Ovary (tissue), 9 donors: Measurements from ENCODE around the gene SLC2A6. TPM values are rescaled to one million over a fixed set of nuclear protein-coding genes. Genes with fewer than 3 reads are reported as not detected.

Source experiments
- DNase-seq, 5 donors: peaks; one replicate each; pipeline ENCODE4 v3.0.0-alpha.2; 2019 to 2020
- H3K27ac ChIP-seq, 2 donors: fragments of 200-600 bp; one replicate each; pipeline versions ENCODE4 v1.5.1 to v1.8.0; 2019 to 2022
- H3K27me3 ChIP-seq: fragments of 200-600 bp; one replicate; pipeline ENCODE4 v1.8.0; 2022
- H3K36me3 ChIP-seq: fragments of 200-600 bp; sonication (generic); one replicate; pipeline ENCODE4 v1.5.1; 2019
- H3K4me1 ChIP-seq: one replicate; pipeline ENCODE4 v1.8.1; 2013; ENCODE audit warnings: mild to moderate bottlenecking, moderate library complexity; ENCODE audit not compliant: insufficient read depth
- H3K4me3 ChIP-seq: fragments of 200-600 bp; sonication (generic); one replicate; pipeline ENCODE4 v1.5.1; 2017
- H3K9me3 ChIP-seq, 2 donors: fragments of 200-600 bp in 1 of 2; sonication (generic) in 1 of 2; one replicate each; pipeline versions ENCODE4 v1.5.1 to v1.8.1; 2013 to 2019; ENCODE audit warnings: mild to moderate bottlenecking in 1 of 2, moderate library complexity in 1 of 2
- EP300 ChIP-seq: sonication (generic); formaldehyde crosslinking; IDR thresholded peaks from one replicate; pipeline ENCODE4 v1.6.1; 2017; ENCODE audit warnings: antibody characterized with exemption
- POLR2A ChIP-seq: fragments of 450-650 bp; IDR thresholded peaks from one replicate; pipeline ENCODE4 v1.6.1; 2017; ENCODE audit warnings: antibody characterized with exemption, mild to moderate bottlenecking, moderate library complexity
- whole genome bisulfite sequencing, 3 donors: extraction: QIAGEN DNeasy Blood & Tissue Kit in 1 of 3; methylation state at CpG; one replicate each; pipeline versions ENCODE4 v1.1.5 to v1.1.7; 2013 to 2017; 5-methylcytosine and 5-hydroxymethylcytosine counted together
- intact Hi-C, 4 donors: fragments of 100-400 bp; cut with DNase I; formaldehyde crosslinking; loops; one replicate each; pipeline versions ENCODE4 v1.11.0 to v1.15.1; 2022 to 2023
- polyA plus RNA-seq, 2 donors: library from polyadenylated mRNA; stranded (reverse); fragments of 200-250 nt in 1 of 2; fragments of 350-450 nt in 1 of 2; fragmentation: Illumina TruSeq in 1 of 2; extraction: RNeasy Lipid Tissue Mini Kit (QIAGEN cat#74804) in 1 of 2; gene quantifications; one replicate each; pipeline ENCODE4 v1.2.3, GENCODE V29; 2013 to 2014
- total RNA-seq, 7 donors: library from RNA; depleted of rRNA in 2 of 7; stranded (reverse); fragments of >200 nt in 2 of 7; fragmentation: NEBNext Ultra II Directional in 3 of 7; extraction: Animal tissue kit (Norgen Biotek cat#: 25700) in 3 of 7; gene quantifications; one replicate each; pipeline versions ENCODE4 v1.1.0 to v1.2.4, GENCODE V29; 2016 to 2023
- TF ChIP-seq, protein P1 (sequence below), 3 donors: fragments of 450-650 bp in 2 of 3; fragments of 200-600 bp in 1 of 3; IDR thresholded peaks; one replicate each; pipeline versions ENCODE4 v1.5.1 to v1.8.0; 2016 to 2022; ENCODE audit warnings: antibody characterized with exemption in 3 of 3, mild to moderate bottlenecking in 1 of 3
- donor health status: DM: no; HTN: no; CAD: no; lungs with moderate emphysema.
- donor health status: DM: no; HTN: no; CAD: no.
- donor health status: Bipolar disorder and iron deficiency.
- donor health status: DM: yes; HTN: yes; CAD: no.
- donor health status: DM: no; HTN: no; CAD: no.
- donor health status: DM: yes; HTN: yes; CAD: no.

The SLC2A6 gene
- total and polyA plus RNA-seq, 9 donors: 0.37 to 7.4 (median 0.94) TPM

DNA sequence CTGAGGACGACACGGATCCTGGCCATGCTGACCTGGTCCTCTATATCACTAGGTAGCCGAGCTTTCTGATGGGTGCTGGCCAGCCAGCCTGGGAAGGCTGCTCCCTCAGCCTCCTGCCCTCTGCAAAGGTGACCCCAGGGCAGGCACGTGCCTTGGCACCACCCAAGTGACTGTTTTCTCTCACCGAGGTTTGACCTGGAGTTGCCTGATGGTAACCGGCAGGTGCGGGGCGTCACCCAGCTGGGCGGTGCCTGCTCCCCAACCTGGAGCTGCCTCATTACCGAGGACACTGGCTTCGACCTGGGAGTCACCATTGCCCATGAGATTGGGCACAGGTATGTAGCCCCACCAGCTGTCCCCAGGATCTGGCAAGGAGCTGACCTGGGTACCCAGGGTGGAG lies 52.9 kb downstream of the SLC2A6 start:
- H3K27me3 ChIP-seq: no peaks in the 10 kb centered on the region
- intact Hi-C loops: no loop called here
- TF ChIP-seq POLR2A (no peak), EP300 (no peak)
- TF ChIP-seq, protein P1, sequence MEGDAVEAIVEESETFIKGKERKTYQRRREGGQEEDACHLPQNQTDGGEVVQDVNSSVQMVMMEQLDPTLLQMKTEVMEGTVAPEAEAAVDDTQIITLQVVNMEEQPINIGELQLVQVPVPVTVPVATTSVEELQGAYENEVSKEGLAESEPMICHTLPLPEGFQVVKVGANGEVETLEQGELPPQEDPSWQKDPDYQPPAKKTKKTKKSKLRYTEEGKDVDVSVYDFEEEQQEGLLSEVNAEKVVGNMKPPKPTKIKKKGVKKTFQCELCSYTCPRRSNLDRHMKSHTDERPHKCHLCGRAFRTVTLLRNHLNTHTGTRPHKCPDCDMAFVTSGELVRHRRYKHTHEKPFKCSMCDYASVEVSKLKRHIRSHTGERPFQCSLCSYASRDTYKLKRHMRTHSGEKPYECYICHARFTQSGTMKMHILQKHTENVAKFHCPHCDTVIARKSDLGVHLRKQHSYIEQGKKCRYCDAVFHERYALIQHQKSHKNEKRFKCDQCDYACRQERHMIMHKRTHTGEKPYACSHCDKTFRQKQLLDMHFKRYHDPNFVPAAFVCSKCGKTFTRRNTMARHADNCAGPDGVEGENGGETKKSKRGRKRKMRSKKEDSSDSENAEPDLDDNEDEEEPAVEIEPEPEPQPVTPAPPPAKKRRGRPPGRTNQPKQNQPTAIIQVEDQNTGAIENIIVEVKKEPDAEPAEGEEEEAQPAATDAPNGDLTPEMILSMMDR (IDR thresholded peaks at IDR 0.05): no peak

DNA sequence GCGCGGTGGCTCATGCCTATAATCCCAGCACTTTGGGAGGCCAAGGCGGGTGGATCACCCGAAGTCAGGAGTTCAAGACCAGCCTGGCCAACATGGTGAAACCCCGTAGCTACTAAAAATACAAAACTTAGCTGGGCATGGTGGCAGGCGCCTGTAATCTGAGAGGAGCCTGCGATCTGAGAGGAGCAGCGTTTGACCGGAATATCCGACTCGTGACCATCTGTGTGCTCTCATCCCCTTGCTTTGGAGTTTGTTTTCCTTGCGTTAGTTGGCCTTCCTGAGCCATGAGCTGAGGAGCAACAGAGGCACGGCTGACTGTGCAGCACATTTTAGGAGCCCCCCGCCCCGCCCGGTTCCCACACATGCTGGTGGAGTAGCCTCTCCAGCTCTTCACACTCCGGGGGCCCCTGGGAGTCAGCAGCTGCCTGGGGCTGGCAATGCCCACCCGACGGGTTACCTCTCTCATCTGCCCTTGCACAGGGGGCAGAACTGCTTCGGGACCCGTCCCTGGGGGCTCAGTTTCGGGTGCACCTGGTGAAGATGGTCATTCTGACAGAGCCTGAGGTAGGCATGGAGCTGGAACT lies 53.8 kb downstream of the SLC2A6 start:
- no peak for TF ChIP-seq POLR2A
- no peak for TF ChIP-seq EP300
- TF ChIP-seq, protein P1 (IDR thresholded peaks at IDR 0.05): no peak
- no peak overlapping the region for H3K27ac ChIP-seq
- no peaks in the 10 kb centered on the region for H3K9me3 ChIP-seq
- no peak overlapping the region for H3K4me3 ChIP-seq
- no peaks in the 10 kb centered on the region for H3K27me3 ChIP-seq
- no peaks in the 10 kb centered on the region for H3K36me3 ChIP-seq
- intact Hi-C loops: no loop called here
- DNase-seq: no peak
- H3K4me1 ChIP-seq: peaks cover 1% of the 10 kb centered on the region
- WGBS, 3 donors: 90 to 91% (median 91%) methylated on average over 22 of the region's 22 CpGs

More for the DNA sequence above, 52.9 kb downstream of the SLC2A6 start:
- Histone ChIP-seq H3K9me3 (no peaks in the 10 kb centered on the region), H3K27ac (no peak overlapping the region), H3K4me1 (peaks cover 1% of the 10 kb centered on the region), H3K4me3 (no peak overlapping the region), H3K36me3 (no peaks in the 10 kb centered on the region)
- no peak for DNase-seq
- 90 to 93% (median 91%) methylated on average over 9 to 11 of the region's 11 CpGs for WGBS, 3 donors

DNA sequence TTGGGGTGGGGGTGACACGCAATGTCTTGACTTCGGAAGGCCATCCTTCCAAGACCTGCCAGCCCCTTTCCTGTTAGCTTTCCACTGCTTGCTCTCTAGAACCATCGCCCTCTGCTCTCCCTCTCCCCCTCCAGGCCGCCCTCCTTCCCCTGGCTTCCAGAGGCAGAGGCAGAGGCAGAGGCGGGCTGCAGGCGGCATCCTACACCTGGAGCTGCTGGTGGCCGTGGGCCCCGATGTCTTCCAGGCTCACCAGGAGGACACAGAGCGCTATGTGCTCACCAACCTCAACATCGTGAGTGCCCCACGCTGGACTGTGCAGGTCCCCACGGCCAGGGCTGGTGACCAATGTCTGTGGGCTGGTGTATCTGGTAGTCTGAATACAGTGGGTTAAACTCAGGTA lies 54.7 kb downstream of the SLC2A6 start:
- no peak overlapping the region for H3K4me3 ChIP-seq
- WGBS, 3 donors: 94 to 99% (median 95%) methylated on average over 12 of the region's 12 CpGs
- H3K27me3 ChIP-seq: no peaks in the 10 kb centered on the region
- intact Hi-C loops: no loop called here
- no peaks in the 10 kb centered on the region for H3K9me3 ChIP-seq
- H3K4me1 ChIP-seq: no peaks in the 10 kb centered on the region
- no peaks in the 10 kb centered on the region for H3K36me3 ChIP-seq
- no peak for TF ChIP-seq POLR2A
- TF ChIP-seq, protein P1 (IDR thresholded peaks at IDR 0.05): no peak
- TF ChIP-seq EP300: no peak
- H3K27ac ChIP-seq: no peak overlapping the region
- DNase-seq: no peak

DNA sequence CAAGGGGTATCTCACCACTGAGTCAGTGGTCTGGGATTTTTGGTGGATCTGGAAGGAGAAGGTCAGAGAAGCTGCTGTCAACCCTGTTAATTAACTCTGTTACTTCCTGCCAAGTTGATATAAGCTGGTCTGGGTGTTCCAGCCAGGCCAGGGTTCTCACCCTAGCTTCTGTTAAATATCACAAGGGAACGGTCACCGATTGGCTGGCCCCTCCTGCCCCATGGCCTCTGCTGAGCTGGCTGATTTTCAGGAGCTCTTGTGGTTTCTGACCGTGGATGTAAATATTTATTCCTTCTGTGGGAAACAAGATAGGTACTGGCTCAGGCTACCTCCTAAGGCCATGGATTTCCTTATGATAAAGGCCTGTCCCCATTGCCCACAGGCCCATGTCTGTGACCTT lies 55.7 kb downstream of the SLC2A6 start:
- WGBS, 3 donors: 20 to 32% (median 30%) methylated on average over 3 of the region's 3 CpGs
- Histone ChIP-seq H3K27ac (no peak overlapping the region), H3K27me3 (no peaks in the 10 kb centered on the region), H3K36me3 (no peaks in the 10 kb centered on the region), H3K4me3 (no peak overlapping the region), H3K9me3 (no peaks in the 10 kb centered on the region), H3K4me1 (no peaks in the 10 kb centered on the region)
- DNase-seq: no peak
- TF ChIP-seq POLR2A (no peak), EP300 (no peak)
- TF ChIP-seq, protein P1 (IDR thresholded peaks at IDR 0.05): no peak
- intact Hi-C loops: no loop called here
